Activated T-helper 2 cell treated with anti-CD3 and anti-CD28 coated beads, Interferon-gamma antibody, Interleukin-2, Interleukin-4, amounts not matched to agents 10 μg/mL and 5 μg/mL and 100 μg/mL, durations not matched to agents 14 hours and 24 hours and 36 hours (primary cell): Measurements from ENCODE around the gene TNNC2. TPM values are rescaled to one million over a fixed set of nuclear protein-coding genes. Genes with fewer than 3 reads are reported as not detected.

ENCODE experiments used
- DNase-seq: peaks from one replicate; pipeline ENCODE4 v3.0.0; 2021; ENCODE audit warnings: low spot score
- H3K27ac Mint-ChIP-seq: one replicate; pipeline ENCODE4 v1.8.0; 2021; ENCODE audit warnings: mixed read lengths
- H3K27me3 Mint-ChIP-seq: one replicate; pipeline ENCODE4 v1.8.0; 2021; ENCODE audit warnings: low read depth, mixed read lengths
- H3K36me3 Mint-ChIP-seq: one replicate; pipeline ENCODE4 v1.8.0; 2021; ENCODE audit warnings: low read depth, mixed read lengths
- H3K4me1 Mint-ChIP-seq: one replicate; pipeline ENCODE4 v1.8.0; 2021; ENCODE audit warnings: low read depth, mixed read lengths
- H3K4me3 Mint-ChIP-seq: one replicate; pipeline ENCODE4 v1.8.0; 2021; ENCODE audit warnings: low read depth, mild to moderate bottlenecking, moderate library complexity, mixed read lengths
- H3K9me3 Mint-ChIP-seq: one replicate; pipeline ENCODE4 v1.8.0; 2021; ENCODE audit warnings: mixed read lengths
- intact Hi-C: fragments of 100-400 bp; cut with micrococcal nuclease; formaldehyde crosslinking; loops from one replicate; pipeline ENCODE4 v1.15.1; 2023
- total RNA-seq: library from RNA; stranded (reverse); gene quantifications from 2 replicates; pipeline ENCODE4 v1.2.3, GENCODE V29; 2022

TNNC2 gene
- total RNA-seq, 1 donor from 2014 or later = not detected

GRCh38 chr20:45859916-45860315 is 32.8 kb upstream of the TNNC2 start:
- H3K27ac Mint-ChIP-seq = no peak overlapping the region
- peaks cover 28% of the 10 kb centered on the region for H3K4me1 Mint-ChIP-seq
- H3K4me3 Mint-ChIP-seq = no peak overlapping the region
- H3K36me3 Mint-ChIP-seq = peaks cover 21% of the 10 kb centered on the region
- no peaks in the 10 kb centered on the region for H3K9me3 Mint-ChIP-seq
- DNase-seq = no peak
- H3K27me3 Mint-ChIP-seq = no peaks in the 10 kb centered on the region
- intact Hi-C loops = loop anchor here (5.0 kb wide), 1 partner anchor 48 kb away; the partner anchor contains the start of gene UBE2C

- Mint-ChIP-seq H3K36me3 (peaks cover 29% of the 10 kb centered on the region), H3K4me3 (peak overlapping the region; percentile 97), H3K4me1 (peaks cover 30% of the 10 kb centered on the region), H3K27ac (peak overlapping the region; percentile 99), H3K9me3 (no peaks in the 10 kb centered on the region), H3K27me3 (no peaks in the 10 kb centered on the region)
- intact Hi-C loops = loop anchor here (1.0 to 5.0 kb wide), 7 partner anchors 23 to 115 kb away; partner anchors contain the start of genes CTSA, NEURL2, PCIF1 and UBE2C
- DNase-seq = no peak
Measured at GRCh38 chr20:45857882-45858216, 30.7 kb upstream of the TNNC2 start.

- H3K27ac Mint-ChIP-seq = peak within 1 kb of the TSS; percentile 99
- peak within 1 kb of the TSS; percentile 97 for H3K4me3 Mint-ChIP-seq
- DNase-seq = peak; percentile 95
- no peaks in the 10 kb centered on the region for H3K27me3 Mint-ChIP-seq
- H3K9me3 Mint-ChIP-seq = no peaks in the 10 kb centered on the region
- peaks cover 31% of the 10 kb centered on the region for H3K36me3 Mint-ChIP-seq
- H3K4me1 Mint-ChIP-seq = peaks cover 30% of the 10 kb centered on the region
- intact Hi-C loops = loop anchor here (1.0 to 5.0 kb wide), 7 partner anchors 22 to 116 kb away; partner anchors contain the start of genes CTSA, NEURL2, PCIF1 and UBE2C
Measured at GRCh38 chr20:45857114-45857881, 30.2 kb upstream of the TNNC2 start, which contains the start of the genes ACOT8 and ZSWIM3. Gene ACOT8 (minus strand): TSS chr20:45857392. CDS start chr20:45857315, 77 bp downstream. Gene ZSWIM3 (plus strand): TSS chr20:45857614. CDS start chr20:45857826, 212 bp downstream.

GRCh38 chr20:45853484-45853883 is 26.4 kb upstream of the TNNC2 start:
- intact Hi-C loops = no loop called here
- Mint-ChIP-seq H3K27me3 (no peaks in the 10 kb centered on the region), H3K9me3 (no peaks in the 10 kb centered on the region), H3K4me1 (peaks cover 17% of the 10 kb centered on the region), H3K27ac (no peak overlapping the region), H3K36me3 (peaks cover 43% of the 10 kb centered on the region), H3K4me3 (no peak overlapping the region)
- no peak for DNase-seq

GRCh38 chr20:45852326-45852725 is 25.2 kb upstream of the TNNC2 start:
- Mint-ChIP-seq H3K27ac (no peak overlapping the region), H3K27me3 (no peaks in the 10 kb centered on the region), H3K4me1 (peaks cover 9% of the 10 kb centered on the region), H3K4me3 (no peak overlapping the region), H3K9me3 (no peaks in the 10 kb centered on the region), H3K36me3 (peaks cover 49% of the 10 kb centered on the region)
- intact Hi-C loops = no loop called here
- DNase-seq = no peak

- H3K36me3 Mint-ChIP-seq = peaks cover 50% of the 10 kb centered on the region
- no peaks in the 10 kb centered on the region for H3K27me3 Mint-ChIP-seq
- no peak overlapping the region for H3K27ac Mint-ChIP-seq
- peaks cover 8% of the 10 kb centered on the region for H3K4me1 Mint-ChIP-seq
- intact Hi-C loops = no loop called here
- DNase-seq = no peak
- H3K4me3 Mint-ChIP-seq = no peak overlapping the region
- H3K9me3 Mint-ChIP-seq = no peaks in the 10 kb centered on the region
Measured at GRCh38 chr20:45851501-45851900, 24.4 kb upstream of the TNNC2 start.

- H3K4me1 Mint-ChIP-seq = peaks cover 5% of the 10 kb centered on the region
- H3K4me3 Mint-ChIP-seq = no peak overlapping the region
- no peaks in the 10 kb centered on the region for H3K27me3 Mint-ChIP-seq
- no peak overlapping the region for H3K27ac Mint-ChIP-seq
- intact Hi-C loops = no loop called here
- DNase-seq = no peak
- no peaks in the 10 kb centered on the region for H3K9me3 Mint-ChIP-seq
- peaks cover 55% of the 10 kb centered on the region for H3K36me3 Mint-ChIP-seq
Measured at GRCh38 chr20:45850926-45851325, 23.8 kb upstream of the TNNC2 start.

GRCh38 chr20:45850238-45850637 is 23.1 kb upstream of the TNNC2 start:
- no peak overlapping the region for H3K4me3 Mint-ChIP-seq
- no peaks in the 10 kb centered on the region for H3K9me3 Mint-ChIP-seq
- intact Hi-C loops = no loop called here
- H3K36me3 Mint-ChIP-seq = peaks cover 55% of the 10 kb centered on the region
- no peaks in the 10 kb centered on the region for H3K27me3 Mint-ChIP-seq
- H3K4me1 Mint-ChIP-seq = peaks cover 2% of the 10 kb centered on the region
- no peak overlapping the region for H3K27ac Mint-ChIP-seq
- no peak for DNase-seq

- Mint-ChIP-seq H3K36me3 (peaks cover 52% of the 10 kb centered on the region), H3K27ac (no peak overlapping the region), H3K9me3 (no peaks in the 10 kb centered on the region), H3K4me3 (no peak overlapping the region), H3K4me1 (no peaks in the 10 kb centered on the region), H3K27me3 (no peaks in the 10 kb centered on the region)
- intact Hi-C loops = no loop called here
- DNase-seq = no peak
Measured at GRCh38 chr20:45848969-45849582, 22.0 kb upstream of the TNNC2 start.

- Mint-ChIP-seq H3K27me3 (no peaks in the 10 kb centered on the region), H3K4me1 (no peaks in the 10 kb centered on the region), H3K27ac (no peak overlapping the region), H3K9me3 (no peaks in the 10 kb centered on the region), H3K4me3 (no peak overlapping the region), H3K36me3 (peaks cover 51% of the 10 kb centered on the region)
- intact Hi-C loops = no loop called here
- DNase-seq = no peak
Measured at GRCh38 chr20:45848421-45848820, 21.3 kb upstream of the TNNC2 start.

- no peak overlapping the region for H3K27ac Mint-ChIP-seq
- H3K4me3 Mint-ChIP-seq = no peak overlapping the region
- no peaks in the 10 kb centered on the region for H3K27me3 Mint-ChIP-seq
- no peak for DNase-seq
- peaks cover 43% of the 10 kb centered on the region for H3K36me3 Mint-ChIP-seq
- no peaks in the 10 kb centered on the region for H3K4me1 Mint-ChIP-seq
- intact Hi-C loops = no loop called here
- no peaks in the 10 kb centered on the region for H3K9me3 Mint-ChIP-seq
Measured at GRCh38 chr20:45845452-45845851, 18.3 kb upstream of the TNNC2 start.

- Mint-ChIP-seq H3K27me3 (no peaks in the 10 kb centered on the region), H3K36me3 (peaks cover 33% of the 10 kb centered on the region), H3K4me3 (no peak overlapping the region), H3K27ac (no peak overlapping the region), H3K9me3 (no peaks in the 10 kb centered on the region), H3K4me1 (no peaks in the 10 kb centered on the region)
- intact Hi-C loops = no loop called here
- DNase-seq = no peak
Measured at GRCh38 chr20:45843506-45843905, 16.4 kb upstream of the TNNC2 start.

- H3K4me3 Mint-ChIP-seq = no peak overlapping the region
- intact Hi-C loops = no loop called here
- H3K27me3 Mint-ChIP-seq = no peaks in the 10 kb centered on the region
- no peak overlapping the region for H3K27ac Mint-ChIP-seq
- no peaks in the 10 kb centered on the region for H3K4me1 Mint-ChIP-seq
- peaks cover 26% of the 10 kb centered on the region for H3K36me3 Mint-ChIP-seq
- no peaks in the 10 kb centered on the region for H3K9me3 Mint-ChIP-seq
- no peak for DNase-seq
Measured at GRCh38 chr20:45842169-45842812, 15.2 kb upstream of the TNNC2 start.
